ENCODE data around the gene MYOC.

DNA sequence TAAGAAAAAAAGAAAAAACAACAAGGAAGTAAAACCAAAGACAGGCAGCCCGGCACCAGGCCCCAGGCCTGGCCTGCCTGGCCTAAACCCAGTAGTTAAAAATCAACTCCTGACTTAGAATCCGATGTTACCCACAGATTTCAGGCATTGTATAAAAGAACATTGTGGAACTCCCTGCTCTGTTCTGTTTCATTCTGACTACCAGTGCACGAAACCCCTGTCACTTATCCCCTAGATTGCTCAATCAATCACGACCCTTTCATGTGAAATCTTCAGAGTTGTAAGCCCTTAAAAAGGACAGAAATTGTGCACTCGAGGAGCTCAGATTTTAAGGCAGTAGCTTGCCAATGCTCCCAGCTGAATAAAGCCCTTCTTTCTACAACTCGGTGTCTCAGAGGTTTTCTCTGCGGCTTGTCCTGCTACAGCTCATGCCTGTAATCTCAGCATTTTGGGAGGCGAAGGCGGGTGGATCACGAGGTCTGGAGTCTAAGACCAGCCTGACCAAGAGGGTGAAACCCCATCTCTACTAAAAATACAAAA lies 46.0 kb downstream of the MYOC start:
- TF ChIP-seq, protein P1, sequence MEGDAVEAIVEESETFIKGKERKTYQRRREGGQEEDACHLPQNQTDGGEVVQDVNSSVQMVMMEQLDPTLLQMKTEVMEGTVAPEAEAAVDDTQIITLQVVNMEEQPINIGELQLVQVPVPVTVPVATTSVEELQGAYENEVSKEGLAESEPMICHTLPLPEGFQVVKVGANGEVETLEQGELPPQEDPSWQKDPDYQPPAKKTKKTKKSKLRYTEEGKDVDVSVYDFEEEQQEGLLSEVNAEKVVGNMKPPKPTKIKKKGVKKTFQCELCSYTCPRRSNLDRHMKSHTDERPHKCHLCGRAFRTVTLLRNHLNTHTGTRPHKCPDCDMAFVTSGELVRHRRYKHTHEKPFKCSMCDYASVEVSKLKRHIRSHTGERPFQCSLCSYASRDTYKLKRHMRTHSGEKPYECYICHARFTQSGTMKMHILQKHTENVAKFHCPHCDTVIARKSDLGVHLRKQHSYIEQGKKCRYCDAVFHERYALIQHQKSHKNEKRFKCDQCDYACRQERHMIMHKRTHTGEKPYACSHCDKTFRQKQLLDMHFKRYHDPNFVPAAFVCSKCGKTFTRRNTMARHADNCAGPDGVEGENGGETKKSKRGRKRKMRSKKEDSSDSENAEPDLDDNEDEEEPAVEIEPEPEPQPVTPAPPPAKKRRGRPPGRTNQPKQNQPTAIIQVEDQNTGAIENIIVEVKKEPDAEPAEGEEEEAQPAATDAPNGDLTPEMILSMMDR (IDR thresholded peaks at IDR 0.05 in 2 of 3, conservative IDR thresholded peaks at IDR 0.05 in 1 of 3; ENCODE audit: borderline replicate concordance in 1 of 3, insufficient read depth in 1 of 3, low read depth in 2 of 3, low read length in 2 of 3) = no peak
- TF ChIP-seq, protein P2, sequence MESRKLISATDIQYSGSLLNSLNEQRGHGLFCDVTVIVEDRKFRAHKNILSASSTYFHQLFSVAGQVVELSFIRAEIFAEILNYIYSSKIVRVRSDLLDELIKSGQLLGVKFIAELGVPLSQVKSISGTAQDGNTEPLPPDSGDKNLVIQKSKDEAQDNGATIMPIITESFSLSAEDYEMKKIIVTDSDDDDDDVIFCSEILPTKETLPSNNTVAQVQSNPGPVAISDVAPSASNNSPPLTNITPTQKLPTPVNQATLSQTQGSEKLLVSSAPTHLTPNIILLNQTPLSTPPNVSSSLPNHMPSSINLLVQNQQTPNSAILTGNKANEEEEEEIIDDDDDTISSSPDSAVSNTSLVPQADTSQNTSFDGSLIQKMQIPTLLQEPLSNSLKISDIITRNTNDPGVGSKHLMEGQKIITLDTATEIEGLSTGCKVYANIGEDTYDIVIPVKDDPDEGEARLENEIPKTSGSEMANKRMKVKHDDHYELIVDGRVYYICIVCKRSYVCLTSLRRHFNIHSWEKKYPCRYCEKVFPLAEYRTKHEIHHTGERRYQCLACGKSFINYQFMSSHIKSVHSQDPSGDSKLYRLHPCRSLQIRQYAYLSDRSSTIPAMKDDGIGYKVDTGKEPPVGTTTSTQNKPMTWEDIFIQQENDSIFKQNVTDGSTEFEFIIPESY (IDR thresholded peaks at IDR 0.05; ENCODE audit: extremely low read depth, insufficient replicate concordance, low read length) = no peak
- TF ChIP-seq RAD21 (IDR thresholded peaks at IDR 0.05; ENCODE audit: low read depth) (no peak), POLR2AphosphoS5 (IDR thresholded peaks at IDR 0.05; ENCODE audit: low read depth, low read length) (no peak), CEBPB (IDR thresholded peaks at IDR 0.05; ENCODE audit: low read depth) (no peak), SIN3A (IDR thresholded peaks at IDR 0.05; ENCODE audit: low read depth) (no peak), POLR2A (IDR thresholded peaks at IDR 0.05; ENCODE audit: borderline replicate concordance, extremely low read depth, insufficient read depth, insufficient read length) (no peak), SRF (IDR thresholded peaks at IDR 0.05; ENCODE audit: low read depth) (no peak)
- TF ChIP-seq, protein P3, sequence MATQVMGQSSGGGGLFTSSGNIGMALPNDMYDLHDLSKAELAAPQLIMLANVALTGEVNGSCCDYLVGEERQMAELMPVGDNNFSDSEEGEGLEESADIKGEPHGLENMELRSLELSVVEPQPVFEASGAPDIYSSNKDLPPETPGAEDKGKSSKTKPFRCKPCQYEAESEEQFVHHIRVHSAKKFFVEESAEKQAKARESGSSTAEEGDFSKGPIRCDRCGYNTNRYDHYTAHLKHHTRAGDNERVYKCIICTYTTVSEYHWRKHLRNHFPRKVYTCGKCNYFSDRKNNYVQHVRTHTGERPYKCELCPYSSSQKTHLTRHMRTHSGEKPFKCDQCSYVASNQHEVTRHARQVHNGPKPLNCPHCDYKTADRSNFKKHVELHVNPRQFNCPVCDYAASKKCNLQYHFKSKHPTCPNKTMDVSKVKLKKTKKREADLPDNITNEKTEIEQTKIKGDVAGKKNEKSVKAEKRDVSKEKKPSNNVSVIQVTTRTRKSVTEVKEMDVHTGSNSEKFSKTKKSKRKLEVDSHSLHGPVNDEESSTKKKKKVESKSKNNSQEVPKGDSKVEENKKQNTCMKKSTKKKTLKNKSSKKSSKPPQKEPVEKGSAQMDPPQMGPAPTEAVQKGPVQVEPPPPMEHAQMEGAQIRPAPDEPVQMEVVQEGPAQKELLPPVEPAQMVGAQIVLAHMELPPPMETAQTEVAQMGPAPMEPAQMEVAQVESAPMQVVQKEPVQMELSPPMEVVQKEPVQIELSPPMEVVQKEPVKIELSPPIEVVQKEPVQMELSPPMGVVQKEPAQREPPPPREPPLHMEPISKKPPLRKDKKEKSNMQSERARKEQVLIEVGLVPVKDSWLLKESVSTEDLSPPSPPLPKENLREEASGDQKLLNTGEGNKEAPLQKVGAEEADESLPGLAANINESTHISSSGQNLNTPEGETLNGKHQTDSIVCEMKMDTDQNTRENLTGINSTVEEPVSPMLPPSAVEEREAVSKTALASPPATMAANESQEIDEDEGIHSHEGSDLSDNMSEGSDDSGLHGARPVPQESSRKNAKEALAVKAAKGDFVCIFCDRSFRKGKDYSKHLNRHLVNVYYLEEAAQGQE (IDR thresholded peaks at IDR 0.05; ENCODE audit: low read depth) = no peak
